Activated naive CD4-positive, alpha-beta T cell (primary cell): ENCODE results near the gene UBE2L5.
A peak's percentile ranks its signal among the peaks of the same experiment; 100 is the strongest.
"Not testable (repeated sequence)": the region's sequence is repeated elsewhere in the genome, so short reads cannot be mapped to it uniquely, and the experiment has no call there.

Source experiments
- DNase-seq, 4 experiments: peaks; one replicate each; lab custom pipeline; 2025; lab: John Stamatoyannopoulos, UW

UBE2L5 gene

DNA sequence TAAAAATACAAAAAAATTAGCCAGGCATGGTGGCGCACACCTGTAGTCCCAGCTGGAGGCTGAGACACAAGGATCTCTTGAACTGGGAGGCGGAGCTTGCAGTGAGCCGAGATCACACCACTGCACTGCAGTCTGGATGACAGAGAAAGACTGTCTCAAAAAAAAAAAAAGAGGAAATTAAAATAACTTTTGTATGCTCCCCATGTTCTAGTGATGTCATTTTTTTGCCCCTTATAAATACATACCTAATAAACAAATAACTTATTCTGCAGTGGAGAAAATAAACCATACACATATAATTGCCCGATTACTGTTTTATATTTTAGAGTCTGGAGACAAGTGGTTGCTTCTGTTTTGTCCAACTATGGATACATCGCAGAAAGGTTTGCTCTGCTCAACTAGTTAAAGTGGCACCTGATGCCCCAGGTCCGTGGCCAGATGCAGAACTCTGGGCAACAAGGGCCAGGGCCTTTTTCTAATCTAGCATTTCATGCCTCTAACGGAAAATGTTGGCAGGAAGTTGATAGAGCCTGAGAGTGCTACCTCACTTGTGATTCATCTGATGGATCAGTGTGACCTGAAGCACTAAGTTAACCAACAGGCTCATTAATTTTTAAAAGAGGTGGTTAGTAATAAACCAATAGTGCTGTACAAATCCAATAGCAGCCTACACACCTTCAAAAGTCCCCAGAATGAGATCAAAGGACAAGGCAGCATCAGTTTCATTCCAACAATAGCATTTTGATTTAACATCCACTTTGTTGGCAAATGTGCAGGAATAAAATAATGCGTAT lies 18.8 kb downstream of the UBE2L5 start:
- DNase-seq = no peak

DNA sequence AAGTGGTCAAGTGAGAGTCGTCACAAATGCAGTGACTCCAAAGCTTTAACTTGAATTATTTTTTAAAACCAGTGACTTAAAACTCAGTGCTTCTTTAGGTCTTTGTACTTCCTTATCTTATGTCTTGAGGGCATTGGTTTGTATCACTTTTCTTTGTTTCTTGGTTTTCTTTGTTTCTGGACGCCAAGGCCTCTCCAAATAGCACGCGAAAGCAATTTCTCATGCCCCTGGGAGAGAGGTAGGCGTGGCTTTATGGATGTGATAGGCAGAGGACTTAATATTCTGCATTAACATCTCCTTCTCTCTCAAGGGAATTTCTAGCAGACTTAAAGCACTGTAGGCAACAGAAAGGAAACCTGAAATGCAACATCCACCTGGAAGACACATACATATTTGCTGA lies 20.6 kb downstream of the UBE2L5 start:
- DNase-seq = no peak

DNA sequence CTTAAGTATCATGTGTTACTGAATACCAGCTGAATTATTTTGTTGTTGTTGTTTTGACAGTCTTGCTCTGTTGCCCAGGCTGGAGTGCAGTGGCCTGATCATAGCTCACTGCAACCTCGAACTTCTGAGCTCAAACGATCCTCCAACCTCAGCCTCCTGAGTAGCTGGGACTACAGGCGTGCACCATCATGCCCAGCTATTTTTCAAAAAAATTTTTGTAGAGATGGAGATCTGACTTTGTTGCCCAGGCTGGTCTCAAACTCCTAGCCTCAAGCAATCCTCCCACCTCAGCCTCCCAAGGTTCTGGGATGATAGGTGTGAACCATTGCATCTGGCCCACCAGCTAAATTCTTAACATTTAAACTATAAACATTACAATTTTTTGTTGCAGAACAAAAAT lies 21.2 kb downstream of the UBE2L5 start:
- not testable (repeated sequence) for DNase-seq

DNA sequence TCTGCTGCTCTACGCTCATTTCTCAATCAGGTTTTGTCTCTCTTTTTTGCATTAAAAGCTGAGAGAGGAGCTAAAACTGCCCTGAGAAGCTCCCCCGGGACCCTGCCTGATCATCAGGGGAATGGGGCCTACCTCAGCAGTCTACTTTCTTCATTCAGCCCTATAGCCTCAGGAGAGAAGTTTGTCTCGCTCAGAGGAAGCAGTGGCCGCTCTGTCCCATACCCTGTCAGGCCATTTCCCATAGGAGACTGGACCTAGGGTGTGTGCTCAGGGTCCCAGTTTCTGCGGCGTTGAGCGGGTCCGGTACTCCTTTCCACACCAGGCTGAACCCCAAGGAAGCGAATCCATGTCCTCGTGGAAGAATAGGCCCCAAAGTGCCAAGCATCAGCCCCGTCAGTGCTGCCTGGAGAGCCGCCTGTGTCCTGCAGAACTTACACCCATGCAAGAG lies 21.7 kb downstream of the UBE2L5 start:
- no peak for DNase-seq

DNA sequence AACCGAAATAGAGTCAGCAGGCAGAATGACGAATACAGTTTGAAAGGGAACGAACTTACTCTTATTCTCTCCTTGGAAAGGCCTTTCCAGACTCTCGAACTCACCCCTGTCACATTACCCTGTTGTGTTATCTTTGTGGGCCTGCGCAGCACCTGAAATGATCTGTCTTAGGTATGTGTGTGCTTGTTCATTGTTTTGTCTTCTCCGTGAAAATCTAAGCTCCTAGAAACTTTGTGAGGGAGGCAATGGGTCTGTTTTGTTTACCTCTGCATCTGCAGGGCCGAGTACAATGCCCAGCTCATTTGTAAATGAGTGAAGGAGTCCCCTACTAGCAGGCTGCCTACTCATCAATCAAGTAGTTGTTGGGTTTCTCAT lies 23.8 kb downstream of the UBE2L5 start:
- no peak for DNase-seq

DNA sequence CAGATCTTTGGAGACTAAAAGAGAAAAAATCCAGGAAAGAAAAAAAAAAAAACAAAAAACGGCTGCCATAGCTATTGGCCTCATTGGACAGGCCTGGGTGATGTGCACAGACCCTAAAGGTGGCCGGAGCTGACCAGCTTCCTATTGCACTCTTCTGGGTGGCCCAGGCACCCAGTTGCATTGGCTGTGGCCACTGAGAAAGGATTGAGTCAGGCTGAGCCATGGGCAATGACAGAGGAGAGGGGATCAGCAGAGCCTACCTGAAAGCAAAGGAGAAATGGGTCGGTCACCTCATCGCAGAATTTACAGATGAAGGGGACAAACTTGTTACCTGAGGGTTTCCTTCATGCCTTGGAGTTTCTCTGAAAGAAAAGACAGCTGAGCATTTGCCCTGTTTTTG lies 26.1 kb downstream of the UBE2L5 start:
- no peak for DNase-seq

DNA sequence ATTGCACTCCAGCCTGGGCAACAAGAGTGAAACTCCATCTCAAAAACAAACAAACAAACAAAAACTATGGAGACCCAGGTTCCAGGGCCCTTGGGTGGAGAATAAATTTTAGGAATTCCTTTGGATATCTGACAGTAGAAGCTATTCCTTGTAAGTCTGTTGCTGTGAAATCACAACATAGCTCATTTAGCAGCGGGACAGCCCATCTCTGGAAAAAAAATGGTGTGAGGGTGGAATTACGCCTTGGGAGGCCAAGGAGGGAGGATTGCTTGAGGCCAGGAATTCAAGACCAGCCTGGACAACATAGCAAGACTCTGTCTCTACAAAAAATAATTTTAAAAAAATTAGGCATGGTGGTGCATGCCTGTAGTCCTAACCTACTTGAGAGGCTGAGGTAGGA lies 27.8 kb downstream of the UBE2L5 start:
- DNase-seq = no peak

DNA sequence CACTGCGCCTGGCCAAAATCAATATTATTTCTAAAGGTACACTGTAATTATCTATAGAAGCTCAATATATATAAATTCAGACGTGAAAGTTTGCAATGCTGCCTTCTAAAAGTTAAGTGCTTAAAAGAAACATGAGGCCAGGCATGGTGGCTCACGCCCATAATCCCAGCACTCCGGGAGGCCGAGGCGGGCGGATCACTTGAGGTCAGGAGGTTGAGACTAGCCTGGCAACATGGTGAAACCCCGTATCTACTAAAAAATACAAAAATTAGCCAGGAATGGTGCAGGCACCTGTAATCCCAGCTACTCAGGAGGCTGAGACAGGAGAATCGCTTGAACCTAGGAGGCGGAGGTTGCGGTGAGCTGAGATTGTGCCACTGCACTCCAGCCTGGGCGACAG lies 29.2 kb downstream of the UBE2L5 start:
- DNase-seq = not testable (repeated sequence)

DNA sequence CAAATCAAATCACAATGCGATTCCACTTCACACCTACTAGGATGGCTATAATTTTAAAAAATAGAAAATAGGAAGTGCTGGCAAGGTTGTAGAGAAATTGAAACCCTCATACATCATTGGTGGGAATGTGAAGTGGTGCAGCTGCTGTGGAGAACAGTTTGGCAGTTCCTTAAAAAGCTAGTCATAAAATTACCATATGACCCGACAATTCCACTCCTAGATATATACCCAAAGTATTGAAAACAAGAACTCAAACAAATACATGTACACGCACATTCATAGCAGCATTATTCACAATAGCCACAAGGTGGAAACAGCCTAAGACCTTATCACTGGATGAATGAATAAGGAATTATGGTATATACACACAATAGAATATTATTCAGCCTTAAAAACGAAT lies 31.4 kb downstream of the UBE2L5 start:
- DNase-seq = no peak

DNA sequence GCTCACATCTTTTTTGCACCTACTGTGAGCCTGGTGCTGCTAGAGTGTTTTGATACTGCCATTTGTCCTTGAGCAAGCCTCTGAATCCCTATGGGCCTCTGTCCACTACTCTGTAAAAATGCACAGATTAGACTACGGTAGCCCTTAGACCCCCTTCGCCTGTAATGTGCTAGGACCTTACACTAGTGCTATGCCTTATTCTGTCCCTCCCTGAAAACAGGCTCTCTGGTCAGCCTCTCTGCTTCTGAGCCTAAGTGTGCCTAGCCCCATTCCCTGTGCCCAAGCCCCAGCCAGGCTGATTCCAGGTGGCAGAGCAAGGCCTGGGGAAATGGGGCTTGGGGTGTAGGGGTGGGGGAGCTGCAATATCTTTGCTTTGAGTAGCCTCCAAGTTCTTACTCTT lies 32.7 kb downstream of the UBE2L5 start:
- DNase-seq = no peak

DNA sequence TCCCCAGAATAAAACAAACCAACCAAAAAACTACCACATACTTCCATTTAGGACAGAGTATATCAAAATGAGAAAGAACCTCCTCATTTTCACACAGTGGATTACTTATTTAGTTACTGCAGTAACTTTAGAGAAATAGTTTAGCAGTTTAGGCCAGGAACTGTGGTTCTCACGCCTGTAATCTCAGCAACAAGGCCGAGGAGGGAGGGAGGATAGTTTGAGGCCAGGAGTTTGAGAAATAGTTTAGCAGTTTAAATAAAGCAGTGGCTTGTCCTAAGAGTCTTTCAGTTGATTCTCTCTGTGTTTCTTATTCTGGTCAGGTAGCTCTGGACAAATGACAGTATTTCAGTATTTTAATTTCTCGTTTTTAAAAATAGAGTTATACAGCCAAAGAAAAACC lies 34.0 kb downstream of the UBE2L5 start:
- DNase-seq = no peak

DNA sequence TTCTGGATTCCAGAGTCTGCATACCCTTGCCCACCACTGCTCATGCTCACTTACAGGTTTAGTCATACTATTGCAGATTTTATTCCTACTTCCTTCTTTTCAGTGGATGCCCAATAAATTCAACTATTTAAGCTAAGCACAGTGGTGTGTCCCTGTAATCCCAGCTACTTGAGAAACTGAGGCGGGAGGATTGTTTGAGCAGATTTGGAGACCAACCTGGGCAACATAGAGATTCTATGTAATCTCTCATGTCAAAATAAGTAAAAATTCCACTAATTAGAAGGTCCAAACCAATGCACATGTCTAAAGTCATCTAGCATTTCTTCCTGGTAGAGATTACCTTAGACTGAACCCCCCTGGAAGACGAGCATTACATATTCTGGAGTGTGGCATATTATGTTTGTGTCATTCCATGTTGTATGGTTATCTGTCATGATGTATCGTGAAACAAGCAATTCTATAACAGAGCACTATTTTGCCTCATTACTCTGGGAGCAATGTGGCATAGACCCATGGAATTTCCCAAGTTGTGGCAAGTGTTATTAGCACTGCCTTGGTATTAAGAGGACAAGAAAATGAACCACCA lies 35.1 kb downstream of the UBE2L5 start:
- no peak for DNase-seq

DNA sequence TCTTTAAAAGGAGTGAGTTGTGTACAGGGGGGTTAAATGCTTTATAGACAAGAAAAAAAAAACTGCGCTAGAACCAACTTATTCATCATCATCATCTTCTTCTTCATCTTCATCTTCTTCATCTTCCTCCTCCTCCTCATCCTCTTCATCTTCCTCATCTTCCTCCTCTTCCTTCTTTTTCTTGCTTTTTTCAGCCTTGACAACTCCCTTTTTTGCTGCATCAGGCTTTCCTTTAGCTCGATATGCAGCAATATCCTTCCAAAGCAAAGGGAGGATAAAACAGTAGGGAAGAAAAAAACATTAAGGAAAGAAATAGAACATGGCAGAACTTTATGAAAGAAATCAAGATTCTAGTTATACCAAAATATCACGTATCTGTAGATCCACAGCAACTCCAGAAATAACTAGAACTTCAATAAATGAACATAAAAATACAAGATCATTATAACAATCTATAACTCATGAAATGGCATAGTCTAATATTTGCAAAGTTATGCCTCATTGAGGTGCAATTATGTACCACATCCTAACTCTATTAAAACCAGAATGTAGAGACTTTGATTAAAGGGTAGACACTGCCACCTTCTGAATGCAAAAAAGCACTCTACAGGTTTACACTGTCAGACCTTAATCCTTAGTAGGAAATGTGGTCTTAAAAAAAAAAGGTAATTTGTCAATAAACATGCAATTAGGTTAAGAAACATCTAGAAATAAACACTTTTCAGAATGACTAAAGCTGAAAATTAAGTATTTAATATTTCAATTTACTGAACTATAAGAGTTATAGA lies 39.2 kb downstream of the UBE2L5 start:
- not testable (repeated sequence) for DNase-seq

DNA sequence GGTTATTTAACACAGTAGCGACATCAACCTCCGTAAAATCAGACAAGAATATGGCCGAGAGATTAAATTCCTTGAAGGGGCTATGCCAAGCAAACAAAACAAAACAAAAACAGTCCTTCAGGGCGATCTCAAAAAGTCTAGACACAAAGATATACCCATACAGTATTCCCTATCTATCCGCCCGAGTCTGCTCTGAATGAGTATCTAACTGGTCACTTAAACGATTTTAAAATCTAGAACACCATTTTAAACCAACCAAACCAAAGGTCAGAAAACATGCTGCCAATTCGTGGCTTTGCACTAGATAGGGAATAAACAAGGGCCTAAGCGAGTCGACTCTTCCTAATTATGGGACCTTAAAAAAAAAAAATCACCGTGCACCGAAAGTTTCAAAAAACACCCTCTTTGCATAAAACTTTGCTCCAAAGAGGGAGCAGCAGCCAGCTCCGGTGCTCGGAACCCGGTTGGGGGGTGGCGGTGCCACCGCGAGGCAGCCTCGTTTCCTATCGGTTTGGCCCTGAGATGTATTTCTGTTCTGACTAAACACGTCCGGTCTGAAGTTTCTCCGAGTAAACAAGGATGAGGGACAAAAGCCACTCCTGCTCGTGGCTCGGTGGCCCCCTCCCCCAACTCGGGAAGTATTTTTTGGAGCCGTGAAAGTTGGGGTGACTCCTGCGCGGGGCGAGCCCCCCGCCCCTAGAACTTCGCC lies 41.6 kb downstream of the UBE2L5 start:
- peak; percentile 36 to 74 (median 56) for DNase-seq

DNA sequence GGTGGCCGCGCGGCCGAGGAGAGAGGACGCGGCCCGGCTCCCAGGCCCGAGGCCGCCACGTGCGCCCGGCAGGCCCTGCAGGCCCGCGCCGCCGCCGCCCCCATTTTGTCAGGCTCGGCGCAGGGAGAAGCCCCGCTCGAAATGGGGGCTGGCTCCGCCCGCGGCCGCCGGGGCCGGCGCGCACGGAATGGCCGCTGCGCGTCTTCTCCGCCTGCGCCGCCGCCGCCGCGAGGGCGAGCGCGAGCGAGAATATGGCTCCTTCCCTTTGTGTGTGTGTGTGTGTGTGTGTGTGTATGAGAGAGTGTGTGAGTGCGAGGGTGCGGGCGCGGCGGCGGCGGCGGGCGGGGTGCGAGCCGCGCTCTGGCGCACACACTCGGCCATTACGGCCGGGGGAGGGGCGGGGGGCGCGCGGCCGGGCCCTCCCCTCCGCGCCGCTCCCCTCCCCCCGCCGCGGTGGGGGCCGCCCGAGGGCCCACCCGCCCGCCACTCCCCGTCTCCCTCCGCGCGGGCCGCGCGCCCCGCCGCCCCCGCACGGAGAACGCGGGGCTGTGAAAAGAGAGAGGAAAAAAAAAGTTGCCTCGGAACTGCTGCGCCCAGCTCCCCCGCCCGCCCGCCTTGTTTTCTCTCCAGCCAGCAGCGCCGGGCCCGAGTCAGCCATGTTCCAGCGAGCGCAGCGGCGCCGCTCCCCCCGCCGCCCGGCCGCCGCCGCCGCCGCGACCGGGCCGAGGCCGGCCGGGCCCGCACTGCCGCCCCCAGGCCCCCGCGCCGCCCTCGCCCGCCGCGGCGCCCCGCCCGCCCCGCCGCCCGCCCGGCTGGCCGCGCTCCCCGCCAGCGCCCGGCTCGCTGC lies 42.4 kb downstream of the UBE2L5 start:
- peak; percentile 62 to 81 (median 74) for DNase-seq

DNA sequence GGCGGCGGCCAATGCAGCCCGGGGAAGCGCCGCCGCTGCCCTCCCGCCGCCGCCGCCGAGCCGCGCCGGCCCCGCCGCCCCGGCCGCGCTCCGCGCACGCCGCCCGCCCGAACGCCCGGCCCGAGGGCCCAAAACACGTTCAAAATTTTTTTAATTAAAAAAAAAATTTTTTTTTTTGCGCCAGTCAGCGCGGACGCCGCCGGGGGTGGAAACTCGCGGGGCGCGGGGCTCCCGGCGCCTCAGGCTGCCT lies 43.0 kb downstream of the UBE2L5 start:
- no peak for DNase-seq

DNA sequence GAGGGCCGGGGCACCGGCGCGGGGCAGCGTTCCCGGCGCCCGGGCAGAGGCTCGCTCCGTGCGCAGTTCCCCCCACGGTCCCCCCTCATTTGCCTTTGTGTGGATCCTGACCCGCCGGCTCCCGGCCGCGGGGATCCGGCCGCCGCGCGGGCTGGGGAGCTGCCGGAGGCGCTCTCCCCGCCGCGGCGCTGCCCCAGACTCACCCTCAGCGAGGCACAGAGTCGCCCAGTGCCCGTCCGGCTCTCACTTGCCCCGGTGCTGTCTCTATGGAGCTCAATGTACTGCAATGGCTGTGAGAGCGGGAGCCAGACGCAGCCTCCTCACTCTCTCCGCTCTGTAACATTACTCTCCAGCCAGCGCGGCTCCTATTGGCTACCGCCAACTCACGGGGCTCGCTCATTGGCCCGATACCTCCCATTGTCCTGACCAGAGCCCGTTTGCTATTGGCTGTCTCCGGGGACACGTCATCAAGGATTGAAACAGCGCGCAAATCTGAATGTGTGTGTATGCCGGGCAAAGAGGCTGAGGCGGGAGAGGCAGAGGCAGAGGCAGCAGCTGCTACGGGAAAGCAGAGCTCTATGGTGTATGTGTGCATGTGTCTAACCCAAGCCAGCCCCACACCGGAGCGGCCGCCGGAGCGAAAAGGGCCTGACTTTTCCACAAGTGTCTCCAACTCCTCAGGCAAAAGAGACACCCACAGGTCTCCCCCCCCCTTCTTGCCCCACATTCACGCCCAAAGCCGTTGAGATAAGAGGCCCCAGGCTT lies 43.5 kb downstream of the UBE2L5 start, which contains the start of gene HMGB1:
Gene HMGB1 (minus strand): TSS at position 344 of the 765 bp plus-strand sequence. CDS start 2,256 bp downstream, outside the sequence.
- peak; percentile 84 to 94 (median 90) for DNase-seq

DNA sequence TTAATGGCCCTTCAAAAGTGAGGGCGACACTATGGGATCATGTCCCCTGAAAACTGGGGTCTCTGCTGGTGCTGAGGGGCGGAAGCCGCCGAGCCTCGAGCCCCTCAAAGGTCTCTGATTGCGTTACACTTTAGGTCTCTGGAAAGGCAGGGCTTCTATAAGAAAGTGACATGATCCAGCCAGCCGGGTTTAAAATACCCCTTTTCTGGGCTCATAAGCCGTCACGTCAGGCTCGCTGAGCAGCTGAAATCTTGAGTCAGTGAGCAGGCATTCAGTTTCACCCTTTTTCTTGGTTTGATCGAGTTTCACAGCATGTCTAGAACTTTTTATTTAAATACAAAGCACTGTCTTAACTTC lies 44.0 kb downstream of the UBE2L5 start:
- DNase-seq = no peak

DNA sequence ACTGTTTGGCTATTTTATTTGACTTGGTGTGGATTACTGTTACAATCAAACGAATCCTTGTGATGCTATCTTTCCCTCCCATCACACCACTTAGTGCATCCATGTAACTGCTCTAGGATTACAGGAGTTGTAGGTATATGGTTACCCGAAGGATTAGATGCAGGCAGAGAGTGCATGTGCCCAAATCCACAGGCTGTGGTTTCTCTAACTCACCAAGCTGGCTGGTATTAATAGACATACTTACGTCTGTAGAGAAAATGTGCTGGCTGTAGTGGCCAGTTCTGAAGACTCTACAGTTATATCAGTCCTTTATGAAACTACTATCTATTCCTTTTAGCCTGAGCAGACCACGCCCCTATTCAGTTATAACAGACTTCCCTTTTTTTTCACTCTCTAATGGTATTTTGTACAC lies 44.6 kb downstream of the UBE2L5 start:
- no peak for DNase-seq

DNA sequence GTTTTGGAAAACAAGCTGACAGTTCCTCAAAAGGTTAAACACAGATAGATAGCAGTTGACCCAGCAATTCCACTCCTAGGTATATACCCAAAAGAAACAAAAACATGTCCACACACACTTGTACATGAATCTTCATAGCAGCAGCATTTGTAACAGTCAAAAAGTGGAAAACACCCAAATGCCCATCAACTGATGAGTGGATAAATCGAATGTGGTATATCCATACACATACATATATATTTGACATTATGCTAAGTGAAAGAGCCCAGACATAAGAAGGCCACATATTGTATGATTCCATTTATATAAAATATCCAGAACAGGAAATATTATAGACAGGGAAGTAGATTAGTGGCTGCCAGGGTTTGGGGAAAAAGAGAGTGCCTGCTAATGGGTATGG lies 51.4 kb downstream of the UBE2L5 start:
- DNase-seq = no peak
